ENCODE results near the gene SYNE2. TPM values are rescaled to one million over a fixed set of nuclear protein-coding genes. Genes with fewer than 3 reads are reported as not detected.

Gene SYNE2
- total RNA-seq, 1 donor from 2014 or later: 518 TPM

DNA sequence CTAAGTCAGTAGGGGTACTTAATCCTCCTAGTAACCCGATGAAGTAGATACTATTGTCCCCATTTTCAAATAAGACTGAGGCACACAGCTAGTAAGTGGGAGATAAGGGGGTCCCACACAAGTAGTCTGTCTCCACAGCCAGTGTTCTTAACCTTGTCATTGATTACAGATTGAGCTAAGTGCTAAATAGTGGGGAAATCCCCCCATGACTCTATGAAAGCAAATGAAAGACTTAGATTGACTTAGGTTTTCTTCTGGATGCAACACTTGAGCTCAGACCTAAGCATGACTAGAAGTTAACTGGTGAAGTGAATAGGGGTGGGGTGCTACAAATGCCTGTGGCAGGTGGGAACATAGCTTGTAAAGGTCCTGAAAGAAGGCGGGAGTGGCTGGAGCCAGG, 73.8 kb downstream of the SYNE2 start:
- H3K4me1 ChIP-seq: peaks cover 0 to 23% of the 10 kb centered on the region in 2 donors
- no peaks in the 10 kb centered on the region for H3K27me3 ChIP-seq
- intact Hi-C loops (cut with DNase I): no loop called here
- H3K36me3 ChIP-seq: no peaks in the 10 kb centered on the region
- TF ChIP-seq, protein P1, sequence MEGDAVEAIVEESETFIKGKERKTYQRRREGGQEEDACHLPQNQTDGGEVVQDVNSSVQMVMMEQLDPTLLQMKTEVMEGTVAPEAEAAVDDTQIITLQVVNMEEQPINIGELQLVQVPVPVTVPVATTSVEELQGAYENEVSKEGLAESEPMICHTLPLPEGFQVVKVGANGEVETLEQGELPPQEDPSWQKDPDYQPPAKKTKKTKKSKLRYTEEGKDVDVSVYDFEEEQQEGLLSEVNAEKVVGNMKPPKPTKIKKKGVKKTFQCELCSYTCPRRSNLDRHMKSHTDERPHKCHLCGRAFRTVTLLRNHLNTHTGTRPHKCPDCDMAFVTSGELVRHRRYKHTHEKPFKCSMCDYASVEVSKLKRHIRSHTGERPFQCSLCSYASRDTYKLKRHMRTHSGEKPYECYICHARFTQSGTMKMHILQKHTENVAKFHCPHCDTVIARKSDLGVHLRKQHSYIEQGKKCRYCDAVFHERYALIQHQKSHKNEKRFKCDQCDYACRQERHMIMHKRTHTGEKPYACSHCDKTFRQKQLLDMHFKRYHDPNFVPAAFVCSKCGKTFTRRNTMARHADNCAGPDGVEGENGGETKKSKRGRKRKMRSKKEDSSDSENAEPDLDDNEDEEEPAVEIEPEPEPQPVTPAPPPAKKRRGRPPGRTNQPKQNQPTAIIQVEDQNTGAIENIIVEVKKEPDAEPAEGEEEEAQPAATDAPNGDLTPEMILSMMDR (IDR thresholded peaks at IDR 0.05): no peak
- no peak overlapping the region for H3K4me3 ChIP-seq
- DNase-seq (ENCODE audit: low spot score in 2 of 2): no peak
- no peaks in the 10 kb centered on the region for H3K9me3 ChIP-seq
- H3K27ac ChIP-seq: no peak overlapping the region

DNA sequence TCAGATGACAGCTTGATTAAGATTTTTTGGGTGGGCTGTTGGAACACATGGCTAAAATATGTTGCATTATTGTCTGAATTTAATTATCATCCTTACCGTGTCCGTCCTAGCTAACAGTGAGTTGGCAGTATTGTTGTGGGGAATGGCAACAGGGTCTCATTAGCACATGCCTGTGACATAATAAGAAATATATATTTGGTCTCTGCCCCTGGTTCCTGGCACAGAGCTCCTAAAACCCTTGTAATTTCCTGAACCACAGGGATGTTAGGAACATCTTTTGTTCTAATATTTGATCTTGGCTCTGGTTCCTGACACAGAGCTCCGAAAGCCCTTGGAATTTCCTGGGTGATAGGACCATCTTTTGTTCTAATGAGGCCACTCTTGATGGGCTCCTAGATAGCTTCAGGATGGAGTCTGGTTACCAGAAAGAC, 76.0 kb downstream of the SYNE2 start:
- Histone ChIP-seq H3K9me3 (no peaks in the 10 kb centered on the region), H3K27ac (peak overlapping the region in 1 of 2 donors; percentile 20), H3K36me3 (no peaks in the 10 kb centered on the region), H3K27me3 (no peaks in the 10 kb centered on the region), H3K4me1 (peaks cover 0 to 9% of the 10 kb centered on the region in 2 donors), H3K4me3 (no peak overlapping the region)
- TF ChIP-seq, protein P1 (IDR thresholded peaks at IDR 0.05): no peak
- intact Hi-C loops (cut with DNase I): no loop called here
- no peak for DNase-seq (ENCODE audit: low spot score in 2 of 2)

DNA sequence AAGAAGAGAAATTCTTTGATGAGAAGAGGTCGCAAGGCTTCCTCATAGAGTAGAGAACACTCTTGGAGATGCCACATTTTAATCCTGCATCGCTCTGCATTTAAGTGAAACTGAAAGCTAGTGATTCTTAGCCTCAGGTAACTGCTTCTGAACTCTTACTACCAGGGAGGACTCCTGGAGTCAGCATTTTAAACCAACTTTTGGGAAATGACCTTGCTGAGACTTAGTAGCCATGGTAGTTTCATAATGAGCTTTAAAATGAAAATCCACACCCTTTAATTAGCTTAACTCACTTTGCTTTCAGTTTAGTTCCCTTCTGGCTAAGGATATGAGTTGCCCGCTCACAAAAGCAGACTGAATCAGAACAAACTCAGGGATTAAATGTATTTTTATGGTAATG, 80.3 kb downstream of the SYNE2 start:
- intact Hi-C loops (cut with DNase I): no loop called here
- no peaks in the 10 kb centered on the region for H3K27me3 ChIP-seq
- no peak overlapping the region for H3K4me3 ChIP-seq
- H3K9me3 ChIP-seq: no peaks in the 10 kb centered on the region
- no peak overlapping the region for H3K27ac ChIP-seq
- peaks cover 0 to 5% of the 10 kb centered on the region in 2 donors for H3K4me1 ChIP-seq
- H3K36me3 ChIP-seq: no peaks in the 10 kb centered on the region
- TF ChIP-seq, protein P1 (IDR thresholded peaks at IDR 0.05): no peak
- DNase-seq (ENCODE audit: low spot score in 2 of 2): no peak

DNA sequence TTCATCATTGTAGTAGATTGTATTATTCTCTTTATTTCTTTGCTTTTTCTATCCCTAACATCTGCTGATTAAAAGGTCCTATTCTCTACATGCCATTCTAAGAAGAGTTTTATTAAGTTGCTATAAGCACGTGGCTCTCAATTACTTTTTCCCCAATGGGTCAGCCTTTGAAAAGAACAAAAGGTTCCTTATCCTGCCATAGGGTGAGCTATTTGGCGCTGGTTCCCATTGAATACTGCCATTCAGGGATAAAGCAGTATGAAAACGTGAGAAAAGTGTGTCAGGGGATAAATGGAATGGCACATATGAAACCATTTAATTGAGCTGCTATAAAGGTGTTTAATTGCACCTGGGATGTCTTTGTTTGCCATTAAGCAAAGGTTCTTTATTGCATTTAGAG, 80.9 kb downstream of the SYNE2 start:
- no peaks in the 10 kb centered on the region for H3K9me3 ChIP-seq
- no peak overlapping the region for H3K27ac ChIP-seq
- intact Hi-C loops (cut with DNase I): no loop called here
- no peak for DNase-seq (ENCODE audit: low spot score in 2 of 2)
- H3K27me3 ChIP-seq: no peaks in the 10 kb centered on the region
- H3K36me3 ChIP-seq: no peaks in the 10 kb centered on the region
- H3K4me3 ChIP-seq: no peak overlapping the region
- TF ChIP-seq, protein P1 (IDR thresholded peaks at IDR 0.05): no peak
- peaks cover 0 to under 1% of the 10 kb centered on the region in 2 donors for H3K4me1 ChIP-seq

DNA sequence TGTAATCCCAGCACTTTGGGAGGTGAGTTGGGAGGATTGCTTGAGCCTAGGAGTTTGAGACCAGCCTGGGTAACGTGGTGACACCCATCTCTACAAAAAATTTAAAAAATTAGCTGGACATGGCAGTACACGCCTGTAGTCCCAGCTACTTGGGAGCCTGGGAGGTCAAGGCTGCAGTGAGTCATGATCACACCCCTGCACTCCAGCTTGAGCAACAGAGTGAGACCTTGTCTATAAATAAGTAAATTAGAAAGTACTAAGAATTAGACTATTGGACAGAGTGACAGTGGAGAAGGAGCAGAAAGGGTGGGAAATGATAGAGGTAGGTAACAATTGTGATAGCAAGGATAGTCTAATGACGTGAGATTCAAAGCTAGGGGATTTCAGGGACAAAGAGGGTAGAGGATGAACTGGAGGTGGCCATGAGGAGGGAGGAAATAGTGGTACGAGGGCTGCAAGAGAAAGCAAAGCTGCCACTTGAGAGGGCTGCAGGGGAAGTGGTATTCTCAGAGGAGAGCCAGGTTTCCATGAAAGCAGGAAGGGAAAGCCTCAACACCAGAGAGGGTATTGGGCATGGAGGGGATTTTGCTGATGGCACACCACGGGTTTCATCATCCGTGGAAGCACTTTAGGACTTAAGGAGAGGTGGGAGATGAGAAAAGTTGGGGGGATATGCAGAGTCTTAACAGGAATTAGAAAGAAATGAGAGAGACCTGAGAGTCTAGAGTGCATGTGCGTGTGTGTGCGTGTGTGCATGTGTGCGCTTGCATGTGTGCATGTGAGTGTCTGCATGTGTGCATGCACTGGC, 85.6 kb downstream of the SYNE2 start:
- Histone ChIP-seq H3K4me3 (no peak overlapping the region), H3K4me1 (no peaks in the 10 kb centered on the region), H3K27ac (peak overlapping the region in 1 of 2 donors; percentile 22), H3K36me3 (peaks cover 9 to 11% of the 10 kb centered on the region in 2 donors), H3K27me3 (no peaks in the 10 kb centered on the region), H3K9me3 (no peaks in the 10 kb centered on the region)
- DNase-seq (ENCODE audit: low spot score in 2 of 2): no peak
- TF ChIP-seq, protein P1 (IDR thresholded peaks at IDR 0.05): no peak
- intact Hi-C loops (cut with DNase I): no loop called here

Measured in ascending aorta (tissue), 2 donors.